CD4-positive, alpha-beta T cell treated with Interleukin-6 at 100 ng/mL for 8 hours (primary cell): ENCODE data around the gene TPRN.
A peak's percentile ranks its signal among the peaks of the same experiment; 100 is the strongest.

Experiments used
- DNase-seq: peaks from one replicate; pipeline ENCODE4 v3.0.0-alpha.2; 2020; ENCODE audit warnings: mixed read lengths, low spot score

Gene TPRN

DNA sequence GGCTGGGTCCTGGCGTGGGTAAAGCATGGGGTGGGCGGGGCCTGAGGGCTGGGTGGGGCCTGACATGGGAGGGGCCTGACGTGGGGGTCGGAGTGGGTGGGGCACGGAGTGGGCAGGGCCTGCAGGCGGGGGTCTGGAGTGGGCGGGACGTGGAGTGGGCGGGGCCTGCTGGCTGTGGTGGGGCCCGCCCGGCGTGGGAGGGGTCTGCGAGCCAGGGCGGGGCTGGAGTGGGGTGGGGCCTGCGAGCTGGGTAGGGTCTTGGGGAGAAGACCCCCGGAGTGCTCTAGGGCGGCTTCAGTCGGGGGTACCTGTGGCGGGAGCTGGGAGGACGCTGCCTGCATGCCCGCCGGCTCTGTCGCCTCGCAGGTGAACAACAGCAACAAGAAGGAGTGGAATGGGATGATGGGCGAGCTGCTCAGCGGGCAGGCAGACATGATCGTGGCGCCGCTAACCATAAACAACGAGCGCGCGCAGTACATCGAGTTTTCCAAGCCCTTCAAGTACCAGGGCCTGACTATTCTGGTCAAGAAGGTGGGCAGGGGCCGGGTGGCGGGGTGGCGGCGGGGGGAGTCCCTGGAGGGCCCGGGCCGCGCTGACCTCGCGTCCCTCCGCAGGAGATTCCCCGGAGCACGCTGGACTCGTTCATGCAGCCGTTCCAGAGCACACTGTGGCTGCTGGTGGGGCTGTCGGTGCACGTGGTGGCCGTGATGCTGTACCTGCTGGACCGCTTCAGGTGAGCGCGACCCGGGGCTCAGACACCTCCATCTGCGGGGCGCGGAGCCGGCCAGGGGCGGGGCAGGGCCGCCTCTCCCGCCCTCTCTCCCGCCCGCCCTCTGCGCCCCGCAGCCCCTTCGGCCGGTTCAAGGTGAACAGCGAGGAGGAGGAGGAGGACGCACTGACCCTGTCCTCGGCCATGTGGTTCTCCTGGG, 38.7 kb downstream of the TPRN start:
- DNase-seq = no peak

DNA sequence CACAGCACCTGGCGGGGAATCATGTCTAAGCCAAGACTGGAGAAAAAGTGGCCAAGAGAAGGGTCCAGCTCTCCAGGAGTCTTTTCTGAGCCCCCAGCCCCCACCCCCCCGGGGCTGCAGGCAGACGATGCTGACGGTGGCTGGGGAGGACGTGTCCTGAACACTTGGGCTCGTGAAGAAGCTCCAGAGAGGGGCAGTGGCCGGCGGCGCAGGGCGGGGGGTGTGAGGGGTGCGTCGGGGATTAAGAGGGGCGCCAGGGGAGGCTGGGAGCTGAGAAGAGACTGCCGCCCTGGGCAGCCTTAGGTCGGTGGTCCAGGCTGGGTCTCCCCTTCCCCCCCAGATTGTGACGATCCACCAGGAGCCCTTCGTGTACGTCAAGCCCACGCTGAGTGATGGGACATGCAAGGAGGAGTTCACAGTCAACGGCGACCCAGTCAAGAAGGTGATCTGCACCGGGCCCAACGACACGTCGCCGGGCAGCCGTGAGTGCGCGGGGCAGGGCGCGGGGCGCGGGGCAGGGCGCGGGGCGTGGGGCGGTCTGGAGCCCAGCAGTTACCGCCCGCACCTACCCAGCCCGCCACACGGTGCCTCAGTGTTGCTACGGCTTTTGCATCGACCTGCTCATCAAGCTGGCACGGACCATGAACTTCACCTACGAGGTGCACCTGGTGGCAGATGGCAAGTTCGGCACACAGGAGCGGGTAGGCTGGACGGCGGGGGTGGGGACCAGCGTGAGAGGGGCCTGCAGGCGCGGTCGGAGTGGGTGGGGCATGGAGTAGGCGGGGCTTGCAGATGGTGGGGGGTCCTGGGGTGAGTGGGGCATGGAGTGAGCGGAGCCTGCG, 39.6 kb downstream of the TPRN start:
- no peak for DNase-seq

DNA sequence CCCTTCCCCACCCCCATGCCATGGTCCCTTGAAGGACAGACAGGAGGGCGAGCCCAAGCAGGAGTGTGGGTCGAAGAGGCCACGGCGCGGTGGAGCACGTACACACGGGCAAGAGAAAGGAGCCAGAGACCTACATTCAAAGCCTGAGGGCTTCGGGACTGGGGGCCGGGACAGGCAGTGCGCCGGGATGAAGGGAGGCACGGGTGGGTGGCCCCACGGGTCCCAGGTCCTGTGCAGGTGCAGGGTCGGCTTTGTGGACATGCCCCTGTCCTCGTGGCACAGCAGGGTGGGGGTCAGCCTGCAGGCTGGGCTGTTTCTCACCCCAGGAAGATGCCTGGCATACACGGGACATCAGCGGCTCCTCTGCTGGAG, 40.5 kb downstream of the TPRN start:
- DNase-seq = no peak

DNA sequence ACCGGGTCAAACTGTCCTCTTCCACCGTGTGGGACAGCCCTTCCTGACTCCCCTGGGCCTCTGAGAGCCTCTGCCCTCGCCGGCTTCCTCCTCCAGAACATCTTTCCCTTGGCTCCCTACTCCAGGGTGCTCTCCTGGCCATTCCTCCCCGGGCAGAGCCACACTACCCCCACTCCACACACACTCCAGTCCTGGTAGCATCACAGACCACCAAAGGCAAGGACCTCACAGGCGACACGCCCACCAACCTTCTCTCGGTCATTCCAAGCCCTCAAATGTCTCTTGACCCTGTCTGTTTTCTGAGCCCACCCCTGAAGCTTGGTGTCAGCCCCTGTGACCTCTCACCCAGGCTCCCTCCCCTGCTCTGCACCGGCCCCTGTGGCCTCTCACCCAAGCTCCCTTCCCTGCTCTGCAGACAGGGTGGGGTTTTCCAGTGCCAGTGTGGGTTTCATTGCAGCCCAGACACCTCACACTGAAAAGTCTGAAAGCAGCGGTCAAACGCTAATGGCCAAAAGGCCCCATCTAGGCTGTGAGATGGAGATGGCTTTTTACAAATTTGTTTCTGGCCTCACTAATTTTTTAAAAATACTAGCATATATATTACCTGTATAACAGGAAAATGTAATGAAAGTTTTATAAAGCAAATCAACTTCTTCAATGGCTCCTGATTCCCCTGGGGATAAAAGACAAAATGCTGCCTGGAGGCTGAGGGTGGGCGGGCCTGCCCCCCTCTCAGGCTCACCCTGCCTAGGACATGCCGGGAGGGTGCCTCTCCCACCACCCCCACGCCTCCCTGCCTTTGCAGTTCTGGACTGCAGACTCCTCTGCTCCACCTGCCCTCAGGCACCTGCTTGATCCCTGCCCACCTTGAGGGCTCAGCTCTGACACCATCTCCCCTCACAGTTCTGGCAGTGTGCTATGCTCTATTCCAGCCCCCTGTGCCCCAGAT, 41.2 kb downstream of the TPRN start:
- no peak for DNase-seq

DNA sequence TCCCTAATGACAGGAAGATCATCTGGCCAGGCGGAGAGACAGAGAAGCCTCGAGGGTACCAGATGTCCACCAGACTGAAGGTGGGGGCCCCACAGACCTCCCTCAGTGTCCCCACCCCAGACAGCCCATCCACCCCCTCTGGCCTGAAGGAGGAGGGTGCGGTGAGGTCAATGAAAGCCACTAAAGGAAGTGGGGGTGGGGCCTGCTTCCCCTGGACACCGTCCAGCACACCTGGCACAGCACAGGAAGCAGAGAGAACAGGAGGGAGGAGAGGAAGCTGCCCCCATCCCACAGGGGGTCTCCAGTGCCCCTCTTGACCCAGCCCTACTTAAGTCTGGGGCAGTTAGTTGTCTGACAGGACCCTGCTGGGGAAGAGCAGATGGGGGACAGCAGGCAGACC, 41.9 kb downstream of the TPRN start:
- no peak for DNase-seq

DNA sequence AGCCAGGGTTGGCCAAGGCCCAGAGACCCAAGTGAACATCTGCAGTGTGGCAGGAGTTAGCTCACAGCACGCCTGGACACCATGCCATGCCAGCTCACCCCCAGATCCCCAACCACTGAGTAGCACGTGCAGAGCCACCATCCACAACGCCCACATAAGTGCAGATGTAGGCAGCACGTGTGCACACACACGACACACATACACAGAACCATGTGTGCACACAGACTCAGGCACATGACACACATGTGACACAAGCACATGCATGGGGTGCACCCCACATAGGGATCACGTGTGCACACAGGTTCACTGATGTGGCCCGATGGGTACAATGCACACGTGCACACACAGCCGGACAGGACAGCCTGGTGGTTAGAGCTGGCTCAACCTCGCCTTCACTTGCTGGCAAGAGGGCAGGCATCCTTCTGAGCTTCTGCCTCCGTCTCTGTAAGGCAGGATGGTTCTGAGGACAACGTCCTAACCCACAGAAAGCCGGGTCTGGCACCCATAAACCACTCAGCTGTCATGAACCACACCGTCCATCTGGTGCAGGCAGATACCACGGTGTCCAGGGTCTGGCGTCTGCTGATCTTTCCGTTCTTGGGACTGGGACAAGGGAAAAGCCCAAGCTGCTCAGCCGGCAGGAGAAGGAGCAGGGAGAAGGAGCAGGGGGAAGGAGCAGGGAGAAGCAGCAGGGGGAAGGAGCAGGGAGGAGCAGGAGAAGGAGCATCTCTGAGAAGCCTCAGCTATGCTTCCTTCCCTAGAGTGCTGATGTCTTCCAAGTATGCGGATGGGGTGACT, 42.7 kb downstream of the TPRN start:
- DNase-seq = no peak

DNA sequence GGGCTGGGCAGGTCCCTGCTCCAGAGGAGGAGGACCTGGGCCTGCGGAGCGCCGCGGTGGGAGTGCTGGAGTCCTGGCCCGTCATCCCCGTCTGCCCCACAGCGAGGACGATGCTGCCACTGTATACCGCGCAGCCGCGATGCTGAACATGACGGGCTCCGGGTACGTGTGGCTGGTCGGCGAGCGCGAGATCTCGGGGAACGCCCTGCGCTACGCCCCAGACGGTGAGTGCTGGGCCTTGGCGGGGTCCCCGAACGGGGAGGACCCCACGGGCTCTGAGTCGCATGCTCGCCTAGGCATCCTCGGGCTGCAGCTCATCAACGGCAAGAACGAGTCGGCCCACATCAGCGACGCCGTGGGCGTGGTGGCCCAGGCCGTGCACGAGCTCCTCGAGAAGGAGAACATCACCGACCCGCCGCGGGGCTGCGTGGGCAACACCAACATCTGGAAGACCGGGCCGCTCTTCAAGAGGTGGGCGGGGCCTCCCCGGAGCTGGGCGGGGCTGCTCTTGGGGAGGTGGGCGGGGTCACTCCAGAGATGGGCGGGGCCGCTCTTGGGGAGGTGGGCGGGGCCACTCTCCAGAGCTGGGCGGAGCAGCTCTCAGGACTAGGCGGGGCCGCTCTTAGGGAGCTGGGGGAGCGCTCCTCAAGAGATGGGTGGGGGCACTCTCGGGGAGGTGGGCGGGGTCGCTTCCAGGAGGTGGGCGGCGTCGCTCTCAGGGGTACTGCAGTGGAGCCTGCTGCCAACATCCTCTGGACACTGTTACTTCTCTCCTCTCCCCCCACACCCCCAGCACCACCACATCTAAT, 43.8 kb downstream of the TPRN start:
- DNase-seq = peak; percentile 32

DNA sequence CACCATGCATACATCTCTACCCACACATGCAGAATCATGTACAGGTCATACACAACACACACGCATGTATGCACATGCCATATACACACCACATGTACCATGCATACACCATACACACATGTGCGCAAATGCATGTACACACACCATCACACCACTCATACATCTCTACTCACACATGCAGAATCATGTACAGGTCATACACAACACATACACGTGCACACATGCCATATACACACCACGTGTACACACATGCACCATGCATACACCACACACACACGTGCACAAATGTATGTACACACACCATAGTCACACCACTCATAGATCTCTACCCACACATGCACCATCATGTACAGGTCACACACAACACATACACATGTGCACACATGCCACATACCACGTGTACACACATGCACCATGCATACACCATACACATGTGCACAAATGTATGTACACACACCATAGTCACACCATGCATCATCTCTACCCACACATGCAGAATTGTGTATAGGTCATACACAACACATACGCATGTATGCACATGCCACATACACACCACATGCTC, 47.6 kb downstream of the TPRN start:
- DNase-seq = no peak

DNA sequence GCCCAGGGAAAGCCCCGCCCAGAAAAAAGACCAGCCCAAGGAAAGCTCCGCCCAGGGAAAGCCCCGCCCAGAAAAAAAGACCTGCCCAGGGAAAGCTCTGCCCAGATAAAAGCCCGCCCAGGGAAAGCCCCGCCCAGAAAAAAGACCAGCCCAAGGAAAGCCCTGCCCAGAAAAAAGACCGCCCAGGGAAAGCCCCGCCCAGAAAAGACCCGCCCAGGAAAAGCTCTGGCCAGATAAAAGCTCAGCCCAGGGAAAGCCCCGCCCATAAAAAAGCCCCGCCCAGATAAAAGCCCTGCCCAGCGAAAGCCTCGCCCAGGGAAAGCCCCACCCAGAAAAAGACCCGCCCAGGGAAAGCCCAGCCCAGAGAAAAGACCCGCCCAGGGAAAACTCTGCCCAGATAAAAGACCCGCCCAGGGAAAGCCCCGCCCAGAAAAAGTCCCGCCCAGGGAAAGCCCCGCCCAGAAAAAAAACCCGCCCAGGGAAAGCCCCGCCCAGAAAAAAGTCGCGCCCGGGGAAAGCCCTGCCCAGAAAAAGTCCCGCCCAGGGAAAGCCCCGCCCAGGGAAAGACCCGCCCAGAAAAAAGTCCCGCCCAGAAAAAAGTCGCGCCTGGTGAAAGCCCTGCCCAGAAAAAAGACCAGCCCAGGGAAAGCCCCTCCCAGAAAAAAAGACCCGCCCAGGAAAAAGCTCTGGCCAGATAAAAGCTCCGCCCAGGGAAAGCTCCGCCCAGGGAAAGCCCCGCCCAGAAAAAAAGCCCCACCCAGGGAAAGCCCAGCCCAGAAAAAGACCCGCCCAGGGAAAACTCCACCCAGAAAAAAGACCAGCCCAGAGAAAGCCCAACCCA, 49.7 kb downstream of the TPRN start:
- peak; percentile 14 for DNase-seq

DNA sequence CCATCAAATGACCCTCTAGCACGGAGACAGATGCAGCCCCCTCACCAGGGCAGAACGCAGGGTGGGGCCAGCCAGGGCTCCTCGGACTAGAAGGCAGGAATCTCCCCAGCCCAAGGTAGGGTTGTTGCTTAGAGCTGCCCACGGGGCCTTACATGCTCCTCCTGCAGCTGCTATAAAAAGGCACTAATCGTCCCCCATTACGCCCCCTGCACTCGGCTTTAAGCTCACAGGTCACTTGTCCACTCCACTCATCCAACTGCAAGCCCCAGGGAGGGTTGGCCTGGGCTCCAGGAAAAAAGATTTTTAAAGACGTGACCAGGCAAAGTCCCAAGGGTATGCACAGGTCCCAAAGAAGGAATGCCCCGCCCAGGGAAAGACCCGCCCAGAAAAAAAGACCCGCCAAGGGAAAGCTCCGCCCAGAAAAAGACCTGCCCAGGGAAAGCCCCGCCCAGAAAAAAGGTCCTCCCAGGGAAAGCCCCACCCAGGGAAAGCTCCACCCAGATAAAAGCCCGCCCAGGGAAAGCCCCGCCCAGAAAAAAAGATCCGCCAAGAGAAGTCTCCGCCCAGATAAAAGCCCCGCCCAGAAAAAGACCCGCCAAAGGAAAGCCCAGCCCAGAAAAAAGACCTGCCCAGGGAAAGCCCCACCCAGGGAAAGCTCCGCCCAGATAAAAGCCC, 50.5 kb downstream of the TPRN start:
- DNase-seq = no peak

DNA sequence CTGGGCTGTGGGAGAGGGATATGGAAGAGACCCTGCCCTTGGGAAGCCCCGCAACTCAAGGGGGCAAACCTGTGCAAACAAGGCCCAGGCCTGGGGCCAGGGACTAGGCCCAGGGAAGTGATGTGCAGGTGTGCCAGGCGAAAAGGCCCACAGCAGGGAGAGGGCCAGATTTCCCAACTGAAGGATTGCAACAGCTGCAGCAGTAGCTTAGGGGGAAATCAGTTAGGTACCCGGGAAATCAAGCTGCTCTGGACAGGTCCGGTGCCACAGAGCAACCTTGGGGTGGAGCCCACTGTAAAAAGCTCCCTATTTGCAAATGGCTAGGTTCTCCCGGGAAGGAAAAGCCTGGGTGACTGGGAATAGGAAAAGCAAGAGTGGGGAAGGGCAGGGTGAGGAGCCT, 51.2 kb downstream of the TPRN start:
- no peak for DNase-seq

DNA sequence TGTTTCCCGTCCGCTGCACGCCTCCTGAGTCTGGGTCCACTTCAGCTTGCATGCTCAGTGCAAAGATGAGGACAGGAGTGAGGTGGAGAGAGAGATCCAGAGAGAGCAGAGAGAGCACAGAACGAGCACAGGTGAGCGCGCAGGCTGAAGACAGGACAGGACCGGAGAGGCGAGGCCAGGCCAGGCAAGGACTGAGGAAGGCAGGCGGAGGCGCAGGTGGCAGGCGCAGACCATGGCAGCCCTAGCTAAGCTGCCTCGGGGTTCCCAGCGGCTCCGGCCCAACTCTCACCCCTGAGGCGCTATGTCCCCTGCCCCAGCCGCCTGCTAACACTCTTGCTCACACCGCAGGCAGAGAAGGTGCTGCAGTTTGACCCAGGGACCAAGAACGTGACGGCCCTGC, 51.9 kb downstream of the TPRN start:
- DNase-seq = no peak

DNA sequence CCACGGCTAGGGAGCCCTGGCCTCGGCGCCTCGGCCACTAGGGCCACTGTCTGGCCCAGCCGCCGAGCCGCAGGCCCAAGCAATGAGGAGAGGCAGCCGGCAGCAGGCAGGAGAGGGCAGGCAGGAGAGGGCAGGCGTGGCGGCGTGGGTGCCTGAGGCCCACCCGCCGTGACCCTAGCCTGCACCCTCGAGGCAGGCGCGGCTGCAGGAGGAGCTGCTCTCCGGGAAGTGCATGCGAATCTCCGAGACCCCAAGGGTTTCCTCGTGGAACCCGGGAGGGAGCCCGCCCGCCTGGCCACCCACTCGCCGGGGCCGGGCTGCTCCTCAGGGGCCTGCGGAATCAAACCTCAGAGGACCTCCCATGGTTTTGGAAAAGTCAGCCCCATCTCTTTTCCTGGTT, 52.3 kb downstream of the TPRN start:
- DNase-seq = no peak

DNA sequence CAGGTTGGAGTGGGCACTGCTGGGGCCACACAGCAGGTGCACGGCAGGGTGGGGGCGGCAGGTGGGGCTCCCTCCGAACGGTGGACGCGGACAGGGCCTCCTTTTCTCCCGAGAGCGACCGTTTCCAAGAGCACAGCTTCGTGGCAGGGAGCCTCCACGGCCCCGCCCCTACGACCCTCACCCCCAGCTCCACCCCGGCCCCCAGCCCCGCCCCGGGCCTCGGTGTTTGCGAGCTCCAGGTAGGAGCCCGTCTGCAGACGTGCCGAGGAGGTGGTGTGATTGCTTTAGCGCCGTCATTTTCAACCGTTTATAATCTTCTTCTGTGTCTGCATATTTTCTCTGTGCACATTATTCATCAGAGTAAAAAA, 52.8 kb downstream of the TPRN start:
- DNase-seq = no peak

DNA sequence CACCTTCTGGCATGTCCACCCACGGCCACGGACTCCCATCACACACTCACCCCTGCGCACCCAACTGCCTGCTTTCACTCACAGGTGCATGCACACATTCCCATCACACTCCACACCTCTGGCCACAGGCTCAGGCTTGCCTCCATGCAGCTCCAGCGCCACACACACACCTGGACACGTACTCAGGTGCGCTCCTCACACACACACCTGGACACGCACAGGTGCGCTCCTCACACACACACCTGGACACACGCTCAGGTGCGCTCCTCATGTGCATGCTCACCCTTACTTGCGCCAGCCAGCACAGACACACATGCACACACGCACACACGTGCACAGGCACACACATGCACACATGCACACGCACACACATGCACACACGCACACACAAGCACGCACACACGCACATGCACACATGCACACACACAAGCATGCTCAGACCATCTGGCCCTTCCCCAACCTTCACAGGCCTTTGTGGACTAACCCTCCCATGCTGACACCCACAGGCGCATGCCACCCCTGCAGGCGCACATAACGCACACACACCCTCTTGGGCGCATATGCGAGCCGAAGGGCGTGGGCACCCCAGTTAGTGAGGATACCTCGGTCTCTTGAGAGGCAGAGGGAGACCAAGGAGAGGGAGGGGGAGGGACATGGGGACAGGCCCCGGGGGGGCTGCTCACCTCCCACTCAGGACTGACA, 53.3 kb downstream of the TPRN start:
- DNase-seq = no peak

DNA sequence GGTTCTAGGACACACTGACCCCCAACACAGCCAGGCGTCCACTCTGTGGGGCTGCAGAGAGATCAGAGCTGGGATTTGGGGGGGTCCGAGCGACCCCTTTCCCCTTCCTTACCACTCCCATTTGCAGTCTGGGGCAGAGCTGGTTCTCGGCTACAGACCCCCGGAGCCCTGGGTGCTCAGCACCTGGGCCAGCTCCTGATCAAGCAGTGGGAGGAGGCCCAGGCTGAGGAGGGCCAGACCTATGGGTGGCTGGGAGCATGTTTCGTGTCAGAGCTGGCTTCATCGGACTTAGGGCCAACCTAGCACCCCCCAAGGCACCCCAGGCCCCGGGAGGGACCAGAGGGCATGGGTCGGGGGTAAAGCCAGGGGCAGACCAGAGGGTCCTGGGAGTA, 54.0 kb downstream of the TPRN start:
- no peak for DNase-seq

DNA sequence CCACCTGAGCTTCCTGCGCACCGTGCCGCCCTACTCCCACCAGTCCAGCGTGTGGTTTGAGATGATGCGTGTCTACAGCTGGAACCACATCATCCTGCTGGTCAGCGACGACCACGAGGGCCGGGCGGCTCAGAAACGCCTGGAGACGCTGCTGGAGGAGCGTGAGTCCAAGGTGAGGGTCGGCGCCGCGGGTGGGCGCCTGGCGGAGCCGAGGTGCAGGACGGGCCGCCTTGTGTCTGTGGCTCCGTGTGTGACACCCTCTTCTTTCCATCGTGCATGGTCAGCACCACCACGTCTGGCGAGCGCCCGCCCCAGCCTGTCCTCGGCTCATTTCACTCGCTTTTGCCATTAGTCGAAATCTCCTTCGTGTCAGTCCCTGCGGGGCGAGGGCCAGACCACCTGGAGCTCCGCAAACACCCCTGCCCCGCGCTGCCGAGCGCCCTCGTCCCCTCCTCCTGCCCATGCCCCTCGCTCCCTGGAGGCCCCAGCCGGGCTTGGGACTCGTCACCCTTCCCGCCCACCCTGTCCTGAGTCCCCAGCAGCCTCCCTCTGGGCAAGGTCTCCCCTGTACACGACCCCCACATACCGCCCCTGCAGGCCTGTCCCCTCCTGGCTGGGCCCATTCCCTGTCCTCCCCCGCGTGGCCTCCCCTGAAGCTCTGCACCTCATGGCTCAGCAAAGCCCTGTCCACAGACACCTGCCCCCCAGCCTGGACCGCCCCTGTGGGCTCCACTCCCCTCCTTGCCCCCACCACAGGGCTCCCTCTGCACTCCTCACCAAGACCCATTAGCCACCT, 54.6 kb downstream of the TPRN start:
- DNase-seq = no peak
